SK-N-MC (cell line): ENCODE measurements around the gene CPTP.

Experiments
- EZH2 ChIP-seq: fragments of 200-600 bp; sonication (generic); IDR thresholded peaks from one replicate; pipeline ENCODE4 v1.6.1; 2017; ENCODE audit warnings: antibody characterized with exemption
- FOXP2 ChIP-seq: optimal IDR thresholded peaks from 2 replicates; pipeline ENCODE3; 2011; ENCODE audit warnings: mild to moderate bottlenecking, moderate library complexity; ENCODE audit not compliant: insufficient read depth; ENCODE audit errors: extremely low read length, control extremely low read depth
- POLR2AphosphoS5 ChIP-seq: IDR thresholded peaks from 2 replicates; pipeline ENCODE4 v1.6.1; 2012; ENCODE audit warnings: mild to moderate bottlenecking, low read depth, low read length, borderline replicate concordance

DNA sequence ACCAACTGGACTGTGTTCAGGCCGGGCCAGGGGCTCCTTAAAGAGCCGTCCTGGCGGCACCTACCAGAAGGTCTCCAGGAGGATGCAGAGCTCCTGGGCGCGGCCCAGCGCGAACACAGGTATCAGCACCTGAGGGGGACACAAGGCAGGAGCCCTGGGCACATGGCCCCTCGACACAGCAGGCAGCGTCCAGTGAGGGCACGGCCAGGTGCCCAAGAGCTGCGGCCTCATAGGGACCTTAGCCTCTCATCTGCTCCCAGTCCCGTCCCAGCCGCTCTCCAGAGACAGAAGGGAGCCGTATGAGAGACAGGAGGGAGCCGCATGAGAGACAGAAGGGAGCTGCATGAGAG is 10.4 kb upstream of the CPTP start:
- TF ChIP-seq POLR2AphosphoS5 (no peak), EZH2 (no peak), FOXP2 (no peak)
